GM23338 (cell line): ENCODE data around the gene SLC39A11.

Source experiments
- TF ChIP-seq, protein P1 (sequence below), 2 experiments: fragments of 200-600 bp in 1 of 2; sonication (generic) in 1 of 2; conservative IDR thresholded peaks; 2 replicates each; pipeline versions ENCODE4 v1.5.1 to v1.6.1; 2016 to 2017; ENCODE audit warnings: antibody characterized with exemption in 2 of 2, low read depth in 2 of 2, mild to moderate bottlenecking in 2 of 2, moderate library complexity in 1 of 2
- TF ChIP-seq, protein P2 (sequence below): IDR thresholded peaks from one replicate; pipeline ENCODE4 v1.6.1; 2018; ENCODE audit warnings: antibody characterized with exemption; ENCODE audit not compliant: unreplicated experiment

DNA sequence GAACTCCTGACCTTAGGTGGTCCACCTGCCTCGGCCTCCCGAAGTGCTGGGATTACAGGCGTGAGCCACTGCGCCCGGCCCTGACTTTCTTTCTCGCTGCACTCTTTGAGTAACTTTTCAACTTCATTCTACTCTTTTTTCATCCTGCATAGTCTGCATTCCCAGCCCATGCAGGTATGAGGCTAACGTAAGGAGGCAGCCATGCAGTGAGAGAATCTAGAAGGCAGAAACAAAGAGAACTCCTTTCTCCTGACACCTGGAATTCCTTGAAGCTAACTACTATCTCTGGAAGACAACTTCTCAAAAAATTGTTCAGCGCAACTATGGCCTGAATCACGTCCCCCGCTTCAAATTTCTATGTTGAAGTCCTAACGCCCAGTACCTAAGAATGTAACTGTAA lies 152.0 kb downstream of the SLC39A11 start:
- TF ChIP-seq, protein P1, sequence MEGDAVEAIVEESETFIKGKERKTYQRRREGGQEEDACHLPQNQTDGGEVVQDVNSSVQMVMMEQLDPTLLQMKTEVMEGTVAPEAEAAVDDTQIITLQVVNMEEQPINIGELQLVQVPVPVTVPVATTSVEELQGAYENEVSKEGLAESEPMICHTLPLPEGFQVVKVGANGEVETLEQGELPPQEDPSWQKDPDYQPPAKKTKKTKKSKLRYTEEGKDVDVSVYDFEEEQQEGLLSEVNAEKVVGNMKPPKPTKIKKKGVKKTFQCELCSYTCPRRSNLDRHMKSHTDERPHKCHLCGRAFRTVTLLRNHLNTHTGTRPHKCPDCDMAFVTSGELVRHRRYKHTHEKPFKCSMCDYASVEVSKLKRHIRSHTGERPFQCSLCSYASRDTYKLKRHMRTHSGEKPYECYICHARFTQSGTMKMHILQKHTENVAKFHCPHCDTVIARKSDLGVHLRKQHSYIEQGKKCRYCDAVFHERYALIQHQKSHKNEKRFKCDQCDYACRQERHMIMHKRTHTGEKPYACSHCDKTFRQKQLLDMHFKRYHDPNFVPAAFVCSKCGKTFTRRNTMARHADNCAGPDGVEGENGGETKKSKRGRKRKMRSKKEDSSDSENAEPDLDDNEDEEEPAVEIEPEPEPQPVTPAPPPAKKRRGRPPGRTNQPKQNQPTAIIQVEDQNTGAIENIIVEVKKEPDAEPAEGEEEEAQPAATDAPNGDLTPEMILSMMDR (conservative IDR thresholded peaks at IDR 0.05; ENCODE audit: low read depth in 2 of 2): no peak
- TF ChIP-seq, protein P2, sequence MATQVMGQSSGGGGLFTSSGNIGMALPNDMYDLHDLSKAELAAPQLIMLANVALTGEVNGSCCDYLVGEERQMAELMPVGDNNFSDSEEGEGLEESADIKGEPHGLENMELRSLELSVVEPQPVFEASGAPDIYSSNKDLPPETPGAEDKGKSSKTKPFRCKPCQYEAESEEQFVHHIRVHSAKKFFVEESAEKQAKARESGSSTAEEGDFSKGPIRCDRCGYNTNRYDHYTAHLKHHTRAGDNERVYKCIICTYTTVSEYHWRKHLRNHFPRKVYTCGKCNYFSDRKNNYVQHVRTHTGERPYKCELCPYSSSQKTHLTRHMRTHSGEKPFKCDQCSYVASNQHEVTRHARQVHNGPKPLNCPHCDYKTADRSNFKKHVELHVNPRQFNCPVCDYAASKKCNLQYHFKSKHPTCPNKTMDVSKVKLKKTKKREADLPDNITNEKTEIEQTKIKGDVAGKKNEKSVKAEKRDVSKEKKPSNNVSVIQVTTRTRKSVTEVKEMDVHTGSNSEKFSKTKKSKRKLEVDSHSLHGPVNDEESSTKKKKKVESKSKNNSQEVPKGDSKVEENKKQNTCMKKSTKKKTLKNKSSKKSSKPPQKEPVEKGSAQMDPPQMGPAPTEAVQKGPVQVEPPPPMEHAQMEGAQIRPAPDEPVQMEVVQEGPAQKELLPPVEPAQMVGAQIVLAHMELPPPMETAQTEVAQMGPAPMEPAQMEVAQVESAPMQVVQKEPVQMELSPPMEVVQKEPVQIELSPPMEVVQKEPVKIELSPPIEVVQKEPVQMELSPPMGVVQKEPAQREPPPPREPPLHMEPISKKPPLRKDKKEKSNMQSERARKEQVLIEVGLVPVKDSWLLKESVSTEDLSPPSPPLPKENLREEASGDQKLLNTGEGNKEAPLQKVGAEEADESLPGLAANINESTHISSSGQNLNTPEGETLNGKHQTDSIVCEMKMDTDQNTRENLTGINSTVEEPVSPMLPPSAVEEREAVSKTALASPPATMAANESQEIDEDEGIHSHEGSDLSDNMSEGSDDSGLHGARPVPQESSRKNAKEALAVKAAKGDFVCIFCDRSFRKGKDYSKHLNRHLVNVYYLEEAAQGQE: no peak
